HG03439 (cell line): ENCODE measurements around the gene RBMY1D.
"Not testable (repeated sequence)": the region's sequence is repeated elsewhere in the genome, so short reads cannot be mapped to it uniquely, and the experiment has no call there.

Source experiments
- ATAC-seq: cut with Tn5 transposase; IDR thresholded peaks from one replicate; pipeline ENCODE4 v1.9.1; 2021; ENCODE audit warnings: mild to moderate bottlenecking, moderate library complexity; ENCODE audit not compliant: unreplicated experiment

Gene RBMY1D

GRCh38 chrY:21894426-21894825 lies at the start of gene RBMY1D:
Gene RBMY1D (minus strand): TSS chrY:21894526. CDS start chrY:21892513, 2,013 bp downstream.
- not testable (repeated sequence) for ATAC-seq

DNA sequence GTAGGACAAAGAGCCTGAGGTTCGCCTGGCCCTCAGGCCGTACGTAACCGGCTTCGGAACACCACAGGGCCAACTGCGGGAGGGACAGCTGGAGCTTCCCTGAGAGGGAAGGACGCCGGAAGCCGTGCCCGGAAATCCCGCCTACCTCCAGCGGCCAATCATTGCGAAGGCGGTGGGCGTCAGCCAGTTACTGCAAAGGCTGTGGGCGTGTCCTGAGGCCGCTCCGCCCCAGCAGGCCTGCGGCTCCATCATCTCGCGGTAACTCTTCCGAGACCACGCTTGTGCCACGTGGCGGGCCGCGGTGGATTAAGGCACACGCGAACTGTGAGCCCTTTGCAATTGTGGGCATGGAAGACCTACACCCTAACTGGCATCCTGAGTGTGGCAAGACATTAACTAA lies 23.6 kb upstream of the RBMY1D start, which contains the start of gene RBMY1E:
Gene RBMY1E (minus strand): TSS at position 101 of the 400 bp plus-strand sequence. CDS start 1,978 bp downstream, outside the sequence.
- not testable (repeated sequence) for ATAC-seq

GRCh38 chrY:21869407-21870076 lies 24.8 kb downstream of the RBMY1D start:
- peak; percentile 91 for ATAC-seq

DNA sequence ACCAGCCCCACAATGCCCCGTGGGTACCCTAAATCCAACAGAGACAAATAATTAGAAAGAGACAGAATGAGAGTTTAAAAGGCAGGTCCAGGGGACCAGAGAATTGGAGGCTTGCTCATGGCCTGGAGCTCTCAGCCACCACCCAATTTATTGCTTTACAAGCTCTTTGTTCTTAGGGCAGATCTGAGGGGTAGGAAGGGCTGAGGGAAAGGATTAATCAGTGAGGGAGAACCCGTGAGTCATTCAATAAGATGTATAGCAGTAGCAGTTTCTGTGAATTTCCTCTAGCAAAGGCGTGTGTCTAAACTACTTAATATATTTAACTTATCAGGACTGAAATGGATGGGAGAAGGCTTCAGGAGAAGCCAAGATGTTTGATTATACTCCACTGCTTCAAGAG lies 48.8 kb downstream of the RBMY1D start:
- no peak for ATAC-seq

- ATAC-seq, result no peak
Observed at GRCh38 chrY:21842090-21842489, 52.2 kb downstream of the RBMY1D start.

DNA sequence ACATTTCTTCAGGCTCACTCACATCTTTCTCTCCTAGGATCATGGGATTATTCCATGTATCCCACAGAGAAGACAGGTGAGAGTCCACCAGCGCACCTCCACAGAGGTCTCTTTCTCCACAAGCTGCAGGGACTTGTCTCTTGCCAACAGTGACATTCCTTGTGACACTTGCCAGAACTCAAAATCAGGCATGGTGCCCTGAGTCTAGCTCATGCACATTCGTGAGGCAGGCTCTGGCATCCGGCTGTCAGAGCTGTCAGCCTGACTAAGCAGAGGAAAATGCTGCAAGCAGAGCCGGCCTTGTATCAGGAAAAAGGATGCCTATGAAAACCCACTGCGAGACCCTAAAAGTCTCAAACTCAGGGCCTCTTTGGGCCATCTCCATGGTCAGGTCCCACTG lies 54.8 kb downstream of the RBMY1D start:
- no peak for ATAC-seq

- peak; percentile 73 for ATAC-seq
Observed at GRCh38 chrY:21836343-21836742, 58.0 kb downstream of the RBMY1D start.

- ATAC-seq, result no peak
Observed at GRCh38 chrY:21835052-21835451, 59.3 kb downstream of the RBMY1D start.
